ENCODE measurements around the gene MORN1. TPM values are rescaled to one million over a fixed set of nuclear protein-coding genes. Genes with fewer than 3 reads are reported as not detected.

The MORN1 gene
- total RNA-seq, 1 donor from 2014 or later = 12.1 TPM

- no peak for DNase-seq (ENCODE audit: low spot score)
- H3K4me1 Mint-ChIP-seq (ENCODE audit: unreplicated experiment) = no peaks in the 10 kb centered on the region
- TF ChIP-seq CTCF (IDR thresholded peaks at IDR 0.05; ENCODE audit: unreplicated experiment) = no peak
- H3K27me3 Mint-ChIP-seq (ENCODE audit: unreplicated experiment) = peaks cover 3% of the 10 kb centered on the region
- peaks cover 3% of the 10 kb centered on the region for H3K36me3 Mint-ChIP-seq (ENCODE audit: low read depth, unreplicated experiment)
- no peak overlapping the region for H3K27ac Mint-ChIP-seq (ENCODE audit: unreplicated experiment)
- H3K9me3 Mint-ChIP-seq (ENCODE audit: unreplicated experiment) = no peaks in the 10 kb centered on the region
- no peak overlapping the region for H3K4me3 Mint-ChIP-seq (ENCODE audit: unreplicated experiment)
These were observed 5.6 kb downstream of the MORN1 start for GRCh38 chr1:2385606-2386280.

- Mint-ChIP-seq H3K27ac (ENCODE audit: unreplicated experiment) (no peak overlapping the region), H3K4me3 (ENCODE audit: unreplicated experiment) (no peak overlapping the region), H3K27me3 (ENCODE audit: unreplicated experiment) (peaks cover 3% of the 10 kb centered on the region), H3K36me3 (ENCODE audit: low read depth, unreplicated experiment) (peaks cover 3% of the 10 kb centered on the region), H3K9me3 (ENCODE audit: unreplicated experiment) (no peaks in the 10 kb centered on the region), H3K4me1 (ENCODE audit: unreplicated experiment) (no peaks in the 10 kb centered on the region)
- DNase-seq (ENCODE audit: low spot score) = no peak
- no peak for TF ChIP-seq CTCF (IDR thresholded peaks at IDR 0.05; ENCODE audit: unreplicated experiment)
These were observed 6.3 kb downstream of the MORN1 start for GRCh38 chr1:2384941-2385481.

GRCh38 chr1:2384130-2384860 lies 7.1 kb downstream of the MORN1 start:
- Mint-ChIP-seq H3K4me1 (ENCODE audit: unreplicated experiment) (no peaks in the 10 kb centered on the region), H3K27ac (ENCODE audit: unreplicated experiment) (no peak overlapping the region)

GRCh38 chr1:2383576-2383975 lies 7.8 kb downstream of the MORN1 start:
- no peak for DNase-seq (ENCODE audit: low spot score)
- H3K4me1 Mint-ChIP-seq (ENCODE audit: unreplicated experiment) = no peaks in the 10 kb centered on the region
- H3K27me3 Mint-ChIP-seq (ENCODE audit: unreplicated experiment) = peaks cover 3% of the 10 kb centered on the region
- TF ChIP-seq CTCF (IDR thresholded peaks at IDR 0.05; ENCODE audit: unreplicated experiment) = no peak
- no peaks in the 10 kb centered on the region for H3K9me3 Mint-ChIP-seq (ENCODE audit: unreplicated experiment)
- no peak overlapping the region for H3K27ac Mint-ChIP-seq (ENCODE audit: unreplicated experiment)
- no peak overlapping the region for H3K4me3 Mint-ChIP-seq (ENCODE audit: unreplicated experiment)
- peaks cover 3% of the 10 kb centered on the region for H3K36me3 Mint-ChIP-seq (ENCODE audit: low read depth, unreplicated experiment)

More at GRCh38 chr1:2384130-2384860, 7.1 kb downstream of the MORN1 start:
- no peak overlapping the region for H3K4me3 Mint-ChIP-seq (ENCODE audit: unreplicated experiment)
- peaks cover 3% of the 10 kb centered on the region for H3K27me3 Mint-ChIP-seq (ENCODE audit: unreplicated experiment)
- no peaks in the 10 kb centered on the region for H3K9me3 Mint-ChIP-seq (ENCODE audit: unreplicated experiment)
- H3K36me3 Mint-ChIP-seq (ENCODE audit: low read depth, unreplicated experiment) = peaks cover 3% of the 10 kb centered on the region
- no peak for TF ChIP-seq CTCF (IDR thresholded peaks at IDR 0.05; ENCODE audit: unreplicated experiment)
- no peak for DNase-seq (ENCODE audit: low spot score)

All from endothelial cell (in vitro differentiated cells).